Psoas muscle (tissue), 8 donors: ENCODE data around the gene CYB5R2. TPM values are rescaled to one million over a fixed set of nuclear protein-coding genes. Genes with fewer than 3 reads are reported as not detected.
"Not testable (repeated sequence)": the region's sequence is repeated elsewhere in the genome, so short reads cannot be mapped to it uniquely, and the experiment has no call there.

Source experiments
- ATAC-seq, 4 donors: fragments of 200-7000 bp; cut with Tn5 transposase; one replicate each; pipeline ENCODE4 v1.9.1; 2020; ENCODE audit warnings: moderate library complexity in 3 of 4, mild to moderate bottlenecking in 2 of 4
- DNase-seq, 2 donors: peaks; one replicate each; pipeline ENCODE4 v3.0.0-alpha.2; 2020
- H3K27ac ChIP-seq: fragments of 200-600 bp; one replicate; pipeline ENCODE4 v1.8.0; 2022
- H3K27me3 ChIP-seq, 3 donors: fragments of 200-600 bp in 1 of 3; one replicate each; pipeline versions ENCODE4 v1.6.1 to v1.8.0; 2013 to 2022; ENCODE audit warnings: low read length in 2 of 3, mild to moderate bottlenecking in 2 of 3, moderate library complexity in 1 of 3; ENCODE audit not compliant: insufficient read depth in 3 of 3
- H3K36me3 ChIP-seq, 2 donors: fragments of 200-600 bp in 1 of 2; one replicate each; pipeline versions ENCODE4 v1.6.1 to v1.8.0; 2013 to 2022; ENCODE audit warnings: low read depth in 1 of 2, mild to moderate bottlenecking in 1 of 2, moderate library complexity in 1 of 2; ENCODE audit not compliant: insufficient read depth in 1 of 2
- H3K4me1 ChIP-seq: fragments of 200-600 bp; one replicate; pipeline ENCODE4 v1.8.0; 2022
- H3K4me3 ChIP-seq: fragments of 200-600 bp; one replicate; pipeline ENCODE4 v1.8.0; 2022; ENCODE audit warnings: mild to moderate bottlenecking
- H3K9me3 ChIP-seq: fragments of 200-600 bp; one replicate; pipeline ENCODE4 v1.8.0; 2022
- CTCF ChIP-seq: fragments of 200-600 bp; IDR thresholded peaks from one replicate; pipeline ENCODE4 v1.8.0; 2022; ENCODE audit warnings: antibody characterized with exemption
- WGBS, 3 donors: extraction: QIAGEN DNeasy Blood & Tissue Kit; methylation state at CpG; one replicate each; pipeline versions ENCODE4 v1.1.6 to v1.1.7; 2013; 5-methylcytosine and 5-hydroxymethylcytosine counted together
- intact Hi-C, 2 donors: fragments of 100-400 bp; cut with DNase I; formaldehyde crosslinking; loops; one replicate each; pipeline versions ENCODE4 v1.11.0 to v1.14.2; 2022
- polyA plus RNA-seq, 3 donors: library from polyadenylated mRNA; stranded (reverse); fragments of 200-250 nt; gene quantifications; one replicate each; pipeline ENCODE4 v1.2.3, GENCODE V29; 2013
- total RNA-seq, 4 donors: library from RNA; stranded (reverse); fragmentation: NEBNext Ultra II Directional in 2 of 4; extraction: Animal tissue kit (Norgen Biotek cat#: 25700) in 2 of 4; gene quantifications; one replicate each; pipeline versions ENCODE4 v1.2.1 to v1.2.4, GENCODE V29; 2021 to 2023
- donor health status: healthy with polysubstance abuse.
- donor health status: DM: no; HTN: no; CAD: no; lungs with moderate emphysema.
- donor health status: Bipolar disorder and iron deficiency.
- donor health status: healthy.
- donor health status: DM: yes; HTN: yes; CAD: no.
- donor health status: DM: no; HTN: no; CAD: no.
- donor health status: DM: no; HTN: no; CAD: no.
- donor health status: DM: yes; HTN: yes; CAD: no.

Gene CYB5R2
- total and polyA plus RNA-seq, 7 donors: 0.40 to 2.0 (median 1.3) TPM

DNA sequence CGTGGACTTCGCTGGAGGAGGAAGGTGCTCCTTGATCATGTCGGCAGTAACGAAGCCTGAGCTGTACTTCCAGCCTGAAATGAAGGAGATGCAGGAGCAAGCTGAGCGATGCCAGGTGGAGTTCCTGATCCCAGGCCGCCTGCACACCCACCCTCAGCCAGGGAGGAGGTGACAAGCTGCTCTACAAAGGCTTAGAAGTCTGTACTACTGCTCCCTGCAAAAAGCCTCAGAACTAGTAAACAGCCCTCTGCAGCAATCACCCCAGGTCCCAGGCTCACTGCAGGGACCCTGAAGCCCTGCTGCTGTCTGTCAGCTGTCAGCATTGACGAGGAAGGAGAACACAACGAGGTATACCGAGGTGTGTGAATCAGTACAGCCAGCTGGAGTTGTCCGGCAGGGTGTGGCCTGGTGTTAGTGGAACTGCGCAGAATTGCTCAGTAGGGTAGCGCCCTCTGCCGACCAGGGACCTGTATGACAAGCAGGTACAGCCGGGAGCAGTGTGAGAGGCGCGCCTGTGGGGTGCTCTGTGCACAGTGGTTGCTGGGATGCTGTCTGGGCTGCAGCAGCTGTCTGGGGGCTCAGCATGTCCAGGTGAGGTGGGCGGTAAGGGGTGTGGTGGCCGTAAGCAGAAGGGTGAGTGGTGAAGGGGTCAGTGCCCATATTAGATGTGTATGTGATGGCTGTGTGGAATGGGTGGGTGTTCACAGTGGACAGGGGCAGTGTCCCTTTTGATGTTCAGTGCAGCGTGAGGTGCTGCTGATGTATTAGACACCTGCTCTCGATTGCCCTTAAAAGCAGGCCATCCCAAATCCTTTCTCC is 7.6 kb downstream of the CYB5R2 start:
- DNase-seq: peak; percentile 79 to 87
- Histone ChIP-seq H3K4me3 (no peak overlapping the region), H3K27ac (no peak overlapping the region), H3K9me3 (no peaks in the 10 kb centered on the region), H3K36me3 (peaks cover 3 to 45% of the 10 kb centered on the region in 2 donors), H3K4me1 (no peaks in the 10 kb centered on the region), H3K27me3 (no peaks in the 10 kb centered on the region)
- peak; percentile 81 for TF ChIP-seq CTCF
- peak; percentile 95 to 99 (median 98) for ATAC-seq
- intact Hi-C loops: loop anchor here (5.0 kb wide), 2 partner anchors 98 to 153 kb away; partner anchors contain the start of gene PPFIBP2 (in 1 of the 2)
- 52 to 54% (median 53%) methylated on average over 20 of the region's 20 CpGs for WGBS, 3 donors

GRCh38 chr11:7664867-7665266 is 8.4 kb downstream of the CYB5R2 start:
- 79 to 90% (median 80%) methylated on average over 6 of the region's 6 CpGs for WGBS, 3 donors
- H3K27ac ChIP-seq: no peak overlapping the region
- DNase-seq (no peak), ATAC-seq (no peak)
- H3K27me3 ChIP-seq: no peaks in the 10 kb centered on the region
- H3K9me3 ChIP-seq: no peaks in the 10 kb centered on the region
- intact Hi-C loops: loop anchor here (5.0 kb wide), 2 partner anchors 98 to 153 kb away; partner anchors contain the start of gene PPFIBP2 (in 1 of the 2)
- peaks cover 3 to 45% of the 10 kb centered on the region in 2 donors for H3K36me3 ChIP-seq
- no peak for TF ChIP-seq CTCF
- no peak overlapping the region for H3K4me3 ChIP-seq
- no peaks in the 10 kb centered on the region for H3K4me1 ChIP-seq

DNA sequence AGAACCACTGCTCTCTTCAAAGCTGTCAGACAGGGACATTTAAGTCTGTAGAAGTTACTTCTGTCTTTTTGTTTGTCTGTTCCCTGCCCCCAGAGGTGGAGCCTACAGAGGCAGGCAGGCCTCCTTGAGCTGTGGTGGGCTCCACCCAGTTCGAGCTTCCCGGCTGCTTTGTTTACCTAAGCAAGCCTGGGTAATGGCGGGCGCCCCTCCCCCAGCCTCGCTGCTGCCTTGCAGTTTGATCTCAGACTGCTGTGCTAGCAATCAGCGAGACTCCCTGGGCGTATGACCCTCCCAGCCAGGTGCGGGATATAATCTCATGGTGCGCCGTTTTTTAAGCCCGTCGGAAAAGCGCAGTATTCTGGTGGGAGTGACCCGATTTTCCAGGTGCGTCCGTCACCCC is 9.8 kb downstream of the CYB5R2 start:
- H3K4me1 ChIP-seq, H3K9me3 ChIP-seq, H3K27ac ChIP-seq, H3K4me3 ChIP-seq, DNase-seq, H3K27me3 ChIP-seq, ATAC-seq, intact Hi-C loops: not testable (repeated sequence)
- H3K36me3 ChIP-seq: peaks cover 3 to 37% of the 10 kb centered on the region in 2 donors
- WGBS, 3 donors: 85 to 88% (median 87%) methylated on average over 5 to 16 of the region's 16 CpGs

DNA sequence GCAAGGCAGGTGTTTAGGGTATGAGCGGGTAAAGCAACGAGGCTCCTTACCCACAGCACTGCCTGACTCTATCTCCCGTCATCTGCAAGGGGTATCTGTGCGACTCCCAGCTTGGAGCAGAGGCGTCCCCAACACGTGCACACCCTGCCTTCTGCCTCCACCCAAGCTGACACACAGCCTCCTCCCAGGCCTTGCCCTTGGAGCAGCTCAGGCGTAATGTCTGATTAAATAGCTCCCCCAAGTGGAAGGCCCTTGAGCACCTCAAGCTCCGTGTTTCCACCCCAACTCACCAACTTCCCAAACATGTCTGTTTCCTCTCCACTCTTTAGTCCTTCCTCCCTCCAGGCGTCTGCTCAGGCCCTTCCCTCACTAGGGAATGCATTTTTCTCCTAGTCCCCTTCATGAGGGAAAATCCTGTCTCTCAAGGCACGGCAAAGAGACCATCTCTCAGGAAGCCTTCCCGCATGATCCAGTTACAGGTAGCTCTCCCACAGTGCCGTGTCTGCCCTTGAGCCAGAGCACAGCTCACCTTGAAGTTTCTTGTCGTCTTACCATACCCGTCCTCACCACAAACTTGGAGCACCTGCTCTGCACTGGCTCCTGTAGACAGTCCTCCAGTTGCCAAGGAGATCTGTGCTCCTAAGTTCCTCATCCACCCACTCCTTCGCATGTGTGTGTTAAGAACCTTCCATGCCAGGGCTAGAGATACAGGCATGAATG is 15.8 kb downstream of the CYB5R2 start:
- TF ChIP-seq CTCF: peak; percentile 43
- H3K9me3 ChIP-seq: no peaks in the 10 kb centered on the region
- H3K4me1 ChIP-seq: no peaks in the 10 kb centered on the region
- H3K27ac ChIP-seq: no peak overlapping the region
- peak; percentile 55 to 78 for DNase-seq
- WGBS, 3 donors: 54 to 61% (median 59%) methylated on average over 15 of the region's 15 CpGs
- H3K4me3 ChIP-seq: no peak overlapping the region
- H3K36me3 ChIP-seq: peaks cover 4 to 53% of the 10 kb centered on the region in 2 donors
- intact Hi-C loops: loop anchor here (2.0 to 10.0 kb wide), 2 partner anchors 87 to 213 kb away; no protein-coding TSS in a partner anchor
- no peaks in the 10 kb centered on the region for H3K27me3 ChIP-seq
- ATAC-seq: peak; percentile 81 to 98 (median 95)

- Histone ChIP-seq H3K4me3 (no peak overlapping the region), H3K4me1 (no peaks in the 10 kb centered on the region), H3K36me3 (peaks cover 4 to 61% of the 10 kb centered on the region in 2 donors), H3K27me3 (no peaks in the 10 kb centered on the region), H3K27ac (no peak overlapping the region), H3K9me3 (no peaks in the 10 kb centered on the region)
- WGBS, 3 donors: 66 to 81% (median 74%) methylated on average over 11 of the region's 11 CpGs
- intact Hi-C loops: loop anchor here (2.0 to 10.0 kb wide), 2 partner anchors 86 to 212 kb away; no protein-coding TSS in a partner anchor
- no peak for TF ChIP-seq CTCF
- no peak for DNase-seq
- ATAC-seq: peak in 3 of 4 donors; percentile 20 to 36 (median 31)
These were observed 16.6 kb downstream of the CYB5R2 start for GRCh38 chr11:7656704-7657103.
